Measurements from ENCODE around the gene CDH23.
"Not testable (repeated sequence)": the region's sequence is repeated elsewhere in the genome, so short reads cannot be mapped to it uniquely, and the experiment has no call there.

CDH23 gene

DNA sequence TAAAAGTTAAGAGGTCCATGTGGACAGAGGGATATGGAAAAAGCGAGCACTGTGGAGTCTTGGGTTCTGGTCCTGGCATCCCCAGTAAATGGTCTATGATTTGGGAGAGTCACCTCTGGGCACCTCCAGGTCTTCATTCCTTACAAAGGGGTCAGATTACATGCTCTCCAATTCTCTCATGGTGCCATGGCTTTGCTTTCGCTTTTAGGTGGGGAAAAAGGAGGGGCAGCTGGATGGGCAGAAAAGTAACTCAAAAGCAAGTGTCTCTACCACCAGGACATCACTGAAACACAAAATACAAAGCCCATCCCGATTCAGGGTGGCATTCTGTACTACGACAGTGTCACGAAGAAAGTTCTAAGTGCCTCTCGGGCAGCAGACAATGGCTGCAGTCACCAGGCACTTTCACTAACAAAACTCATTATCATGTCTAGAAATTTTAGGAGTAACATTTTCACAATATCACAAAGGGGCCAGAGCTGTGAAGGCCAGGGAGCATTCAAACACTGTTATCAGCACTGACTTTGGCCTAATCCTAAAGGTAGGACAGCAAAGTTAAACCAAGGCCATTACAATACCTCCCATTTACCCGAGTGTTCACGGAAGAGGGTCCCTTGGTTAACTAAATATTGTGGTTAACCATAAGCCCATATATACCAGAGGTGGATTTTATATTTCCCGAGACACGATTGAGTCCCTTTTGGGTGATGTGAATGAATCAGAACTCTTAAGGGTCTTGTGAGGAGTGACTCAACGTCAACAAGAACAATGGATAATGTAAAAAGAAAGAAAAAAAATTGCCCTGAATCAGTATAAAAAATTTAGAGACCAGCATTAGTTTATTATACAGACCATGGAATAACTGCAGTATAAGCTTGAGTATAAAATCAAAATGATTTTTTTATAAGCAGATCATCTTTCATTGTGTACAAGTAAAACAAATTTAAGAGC lies 451.9 kb downstream of the CDH23 start:
- no peak for DNase-seq

DNA sequence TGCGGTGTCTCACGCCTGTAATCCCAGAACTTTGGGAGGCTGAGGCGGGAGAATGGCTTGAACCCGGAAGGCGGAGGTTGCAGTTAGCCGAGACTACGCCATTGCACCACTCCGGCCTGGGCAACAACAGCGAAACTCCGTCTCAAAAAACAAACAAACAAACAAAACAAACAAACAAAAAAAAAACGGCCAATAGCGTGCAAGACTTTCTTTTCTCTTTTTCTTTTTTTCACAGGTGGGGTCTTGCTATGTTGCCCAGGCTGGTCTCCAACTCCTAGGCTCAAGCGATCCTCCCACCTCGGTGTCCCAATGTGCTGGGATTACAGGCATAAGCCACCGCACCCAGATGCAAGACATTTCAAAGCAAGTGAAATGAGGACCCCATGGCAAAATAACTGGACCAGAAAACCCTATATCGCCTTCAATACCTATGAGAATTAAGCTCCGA lies 452.8 kb downstream of the CDH23 start:
- no peak for DNase-seq

DNA sequence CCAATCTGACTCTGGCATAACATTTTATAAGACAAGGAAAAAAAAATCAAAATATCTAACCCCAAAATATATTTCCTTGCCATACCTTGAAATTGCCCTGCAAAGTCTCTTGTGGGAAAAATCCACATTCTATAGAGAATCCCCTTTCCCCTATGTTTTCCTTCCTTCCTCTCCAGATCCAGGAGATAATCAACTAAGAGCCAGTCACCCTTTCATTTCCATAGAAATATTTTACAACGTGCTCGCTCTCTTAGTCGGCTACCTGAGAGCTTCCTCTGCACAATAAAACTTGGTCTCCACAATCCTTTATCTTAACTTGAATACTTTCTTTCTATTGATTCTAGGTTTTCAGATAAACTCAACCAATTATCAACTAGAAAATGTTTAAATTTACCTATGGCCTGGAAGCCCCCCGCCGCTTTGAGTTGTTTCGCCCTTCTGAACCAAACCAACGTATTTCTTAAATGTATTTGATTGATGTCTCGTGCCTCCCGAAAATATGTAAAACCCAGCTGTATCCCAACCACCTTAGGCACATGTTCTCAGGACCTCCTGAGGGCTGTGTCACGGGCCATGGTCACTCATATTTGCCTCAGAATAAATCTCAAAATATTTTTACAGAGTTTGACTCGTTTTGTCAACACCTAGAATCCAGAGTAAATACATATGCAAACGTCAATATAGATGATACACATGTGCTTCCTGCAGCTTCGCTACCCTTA lies 453.5 kb downstream of the CDH23 start:
- DNase-seq: no peak

DNA sequence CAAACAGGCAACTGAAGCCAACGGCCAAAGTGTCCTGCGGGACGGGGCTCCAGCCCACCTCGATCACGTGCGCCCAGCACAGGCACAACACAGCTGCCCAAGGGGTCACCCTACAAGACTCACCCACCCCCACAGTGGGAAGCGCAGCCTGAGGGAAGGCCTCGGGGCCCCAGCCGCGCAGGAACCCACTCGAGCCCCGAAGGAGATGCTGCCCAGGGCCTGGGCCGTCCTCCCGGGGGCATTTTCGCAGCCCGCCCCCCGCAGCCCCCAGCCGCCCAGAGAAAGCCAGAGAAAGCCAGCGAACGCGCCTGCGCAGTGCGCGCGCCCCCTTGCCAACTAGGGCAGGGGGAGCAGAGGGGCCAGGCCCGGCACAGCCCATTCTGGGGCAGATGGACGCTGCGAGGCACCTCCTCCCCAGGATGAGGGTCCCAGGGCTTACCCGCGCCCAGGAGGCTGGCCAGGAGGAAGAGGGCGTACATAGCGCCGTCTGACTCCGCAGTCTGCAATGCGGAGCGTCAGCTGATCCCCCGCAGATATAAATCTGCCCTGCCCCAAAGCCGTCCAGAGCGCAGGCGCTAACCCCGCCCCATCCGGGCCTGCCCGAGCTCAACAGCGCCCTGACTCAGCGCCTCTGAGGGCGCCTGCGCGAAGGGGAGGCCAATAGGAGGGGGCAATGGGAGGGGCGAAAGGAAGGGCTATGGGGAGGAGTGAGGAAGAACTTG lies 454.2 kb downstream of the CDH23 start, which contains the start of gene PSAP:
PSAP (minus strand) TSS at position 509 of the 722 bp plus-strand sequence; CDS start at position 479, 30 bp downstream.
- peak; percentile 99 for DNase-seq

DNA sequence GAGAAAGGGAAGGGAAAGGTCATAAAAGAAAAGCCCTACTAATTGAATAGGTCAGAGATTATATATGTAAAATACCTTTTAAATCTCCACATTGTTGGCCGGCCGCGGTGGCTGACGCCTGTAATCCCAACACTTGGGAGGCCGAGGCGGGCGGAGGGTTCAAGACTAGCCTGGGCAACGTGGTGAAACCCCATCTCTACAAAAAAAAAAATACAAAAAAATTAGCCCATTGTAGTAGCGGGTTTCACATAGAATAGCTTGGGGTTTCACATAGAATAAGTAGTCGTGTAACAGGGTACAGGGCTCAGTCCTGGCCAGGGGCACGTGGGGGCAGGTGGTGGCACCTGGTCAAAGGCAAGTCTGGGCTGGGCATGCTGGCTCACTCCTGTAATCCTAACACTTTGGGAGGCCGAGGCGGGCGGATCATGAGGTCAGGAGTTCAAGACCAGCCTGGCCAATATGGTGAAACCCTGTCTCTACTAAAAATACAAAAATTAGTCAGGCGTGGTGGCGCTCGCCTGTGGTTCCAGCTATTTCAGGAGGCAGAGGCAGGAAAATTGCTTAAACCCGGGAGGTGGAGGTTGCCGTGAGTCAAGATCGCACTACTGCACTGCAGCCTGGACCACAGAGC lies 454.9 kb downstream of the CDH23 start:
- DNase-seq: not testable (repeated sequence)

DNA sequence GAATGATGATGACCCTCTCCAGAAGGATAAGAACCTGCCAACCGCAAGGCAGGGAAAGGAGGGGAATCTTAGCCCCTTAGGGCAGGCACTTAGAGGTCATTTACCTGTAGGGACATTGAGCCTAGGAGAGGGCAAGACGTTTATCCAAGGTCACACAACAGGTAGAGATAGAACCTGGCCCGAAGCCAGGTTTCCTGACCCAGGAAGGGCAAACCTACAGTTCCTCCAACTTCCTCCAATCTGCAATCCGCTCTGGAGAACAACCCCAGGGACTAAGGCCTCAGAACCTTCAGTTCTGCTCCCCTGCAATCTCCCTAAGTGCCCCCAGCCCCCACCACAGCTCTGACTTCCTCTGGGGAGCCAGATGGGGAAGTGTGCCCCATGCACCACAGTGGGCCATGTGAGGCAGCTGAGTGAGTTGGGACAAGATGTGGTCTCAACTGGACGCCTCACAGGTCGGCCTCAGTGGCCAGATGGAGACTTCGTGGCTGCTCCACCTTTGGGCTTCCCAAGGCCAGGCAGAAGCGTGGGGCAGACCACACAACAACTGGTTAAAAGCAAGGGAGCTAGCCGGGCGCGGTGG lies 455.7 kb downstream of the CDH23 start:
- peak; percentile 18 for DNase-seq

DNA sequence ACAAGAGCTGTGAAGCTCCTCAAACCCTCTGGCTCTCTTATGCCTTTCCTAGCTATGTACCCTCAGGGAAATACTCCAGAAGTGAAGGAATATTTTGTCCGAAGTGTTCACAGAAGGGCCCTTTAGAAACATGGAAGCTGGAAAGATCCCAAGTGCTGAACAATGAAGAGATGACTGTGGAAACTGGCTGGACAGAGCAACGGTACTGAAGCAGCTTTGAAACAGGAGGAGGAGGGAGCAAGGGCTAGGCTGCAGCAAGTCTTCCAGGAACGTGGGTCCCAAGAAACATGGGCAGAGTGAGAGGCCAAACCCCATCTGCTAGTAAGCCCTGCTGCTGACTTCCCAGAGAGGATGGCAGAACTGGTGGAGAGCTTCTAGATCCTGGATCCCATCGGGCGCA lies 457.3 kb downstream of the CDH23 start:
- no peak for DNase-seq

DNA sequence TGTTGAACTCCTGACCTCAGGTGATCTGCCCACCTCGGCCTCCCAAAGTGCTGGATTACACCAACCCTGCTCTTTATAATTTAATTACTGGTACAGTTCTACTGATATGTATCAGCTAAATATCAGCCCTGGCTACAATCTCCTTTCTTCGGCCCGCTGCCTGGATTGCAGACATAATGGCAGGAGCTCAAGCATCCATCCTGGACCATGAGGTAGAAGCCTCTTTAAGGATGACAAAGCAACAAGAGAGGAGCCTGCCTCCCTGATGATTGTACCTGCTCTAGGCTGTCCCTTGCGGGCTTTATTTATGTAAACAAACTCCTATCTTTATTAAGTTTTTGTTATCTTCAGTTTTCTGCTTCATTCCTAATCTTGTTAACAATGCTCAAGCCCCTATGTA lies 459.9 kb downstream of the CDH23 start:
- no peak for DNase-seq

DNA sequence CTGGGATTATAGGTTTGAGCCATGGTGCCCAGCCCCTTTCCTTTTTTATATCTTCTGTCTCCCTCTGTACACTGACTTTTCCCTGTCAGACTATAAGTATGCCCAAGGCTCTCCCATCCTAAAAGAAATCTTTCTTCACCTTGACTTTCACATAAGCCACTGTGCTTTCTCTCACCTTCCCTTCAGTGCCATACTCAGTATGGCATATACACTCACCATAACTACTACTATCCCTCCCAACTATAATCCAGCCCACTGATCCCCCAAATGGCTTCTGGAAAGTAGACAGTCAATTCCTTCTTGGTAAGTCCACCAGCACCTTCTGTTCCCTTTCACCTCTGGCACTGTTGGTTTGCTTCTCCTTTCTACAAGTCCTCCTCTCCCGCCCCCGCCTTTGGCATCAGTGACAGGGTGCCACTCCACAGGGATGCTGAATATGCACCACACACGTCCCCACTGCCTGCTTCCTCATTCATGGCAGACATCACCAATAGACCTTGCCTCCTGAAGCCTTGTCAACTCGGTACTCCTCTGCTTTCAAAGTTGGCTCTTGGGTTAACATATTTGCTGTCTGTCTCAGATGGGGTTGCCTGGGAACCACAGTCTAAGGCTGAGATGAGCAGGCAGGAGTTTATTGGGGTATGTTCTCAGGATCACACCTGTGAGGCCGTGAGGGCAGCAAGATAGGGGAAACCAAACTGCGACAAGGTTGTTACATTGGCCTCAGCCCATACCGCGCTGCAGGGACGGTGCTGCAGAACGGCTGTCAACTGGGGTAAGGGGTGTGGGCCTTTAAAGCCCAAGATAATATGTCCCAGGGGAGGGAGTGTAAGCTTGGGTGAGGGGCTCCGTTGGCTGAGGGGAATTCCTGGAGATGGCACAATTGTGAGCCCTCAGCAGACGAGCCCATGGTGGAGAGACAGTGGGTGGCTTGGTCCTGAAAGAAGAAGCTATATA lies 461.5 kb downstream of the CDH23 start:
- DNase-seq: no peak

DNA sequence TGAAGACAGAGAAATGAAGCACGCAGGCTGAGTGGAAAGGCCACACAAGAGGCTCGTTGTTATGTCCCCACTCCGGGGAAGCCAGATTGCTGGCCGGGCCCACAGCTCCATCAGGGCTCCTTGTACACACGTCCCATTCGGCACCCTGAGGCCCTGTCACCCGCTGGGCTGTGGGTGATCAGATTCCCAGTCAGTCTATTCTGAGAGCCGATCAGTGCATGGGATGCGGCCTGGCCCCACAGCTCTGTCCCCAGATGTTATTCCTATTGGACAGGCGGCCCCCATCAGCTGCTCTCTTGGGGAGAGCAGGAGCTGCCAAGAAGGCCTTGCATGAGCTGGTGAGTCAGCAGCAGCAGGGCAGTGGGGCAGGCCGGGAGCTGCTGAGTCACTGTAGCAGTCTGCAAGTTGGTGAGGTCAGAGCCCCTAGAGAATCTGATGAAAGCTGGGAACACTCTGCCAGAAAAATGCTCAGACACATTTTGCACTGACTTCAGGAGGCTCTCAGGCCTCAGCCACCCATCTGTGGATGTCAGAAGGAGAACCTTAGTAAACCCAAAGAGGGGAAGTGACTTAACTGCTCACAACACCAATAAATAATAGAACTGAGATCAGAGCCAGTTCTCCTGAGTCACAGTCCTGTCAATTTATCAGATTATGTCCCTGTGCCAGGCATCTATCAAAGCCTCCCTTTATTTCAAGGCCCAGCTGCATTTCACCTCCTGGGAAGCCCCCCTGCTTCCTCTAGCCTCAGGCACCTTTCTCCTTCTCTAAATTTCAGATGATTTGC lies 463.7 kb downstream of the CDH23 start:
- DNase-seq: peak; percentile 98

DNA sequence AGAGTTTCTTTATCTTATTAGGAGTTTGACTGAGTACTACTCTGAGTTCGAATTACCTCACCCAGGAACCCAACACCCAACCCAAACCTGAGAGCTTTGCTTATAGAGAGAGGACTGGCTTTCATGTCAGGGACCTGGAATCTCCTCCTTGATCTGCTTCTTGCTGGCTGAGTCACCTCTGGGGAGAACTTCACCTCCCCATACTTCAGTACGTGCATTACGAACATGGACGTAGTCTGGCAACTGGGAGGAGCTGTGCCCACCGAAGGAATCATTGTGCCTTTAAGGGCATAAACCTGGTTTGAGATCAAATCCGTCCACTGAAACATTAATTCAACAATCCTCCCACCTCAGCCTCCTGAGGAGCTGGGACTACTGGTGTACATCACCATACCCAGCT lies 466.5 kb downstream of the CDH23 start:
- DNase-seq: no peak

DNA sequence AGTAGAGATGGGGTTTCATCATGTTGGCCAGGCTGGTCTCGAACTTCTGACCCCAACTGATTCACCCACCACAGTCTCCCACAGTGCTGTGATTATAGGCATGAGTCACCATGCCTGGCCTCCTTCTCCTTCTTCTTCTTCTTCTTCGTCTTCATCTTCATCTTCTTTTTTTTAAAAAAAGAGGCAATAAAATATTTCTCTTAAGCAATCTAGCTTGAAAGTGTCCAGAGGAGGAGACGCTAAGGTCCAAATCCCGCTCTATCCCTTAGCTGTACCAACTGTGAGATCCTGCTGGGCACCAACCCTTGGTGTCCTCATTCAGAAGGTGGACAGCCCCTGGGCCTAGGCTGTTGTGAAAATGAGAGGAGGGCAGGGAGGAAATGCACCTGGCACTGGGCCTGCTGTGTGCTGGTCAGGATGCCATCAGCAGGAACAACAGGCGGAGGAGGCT lies 468.2 kb downstream of the CDH23 start:
- no peak for DNase-seq
